ENCODE data around the gene LRRC15.
A peak's percentile ranks its signal among the peaks of the same experiment; 100 is the strongest.

The LRRC15 gene

DNA sequence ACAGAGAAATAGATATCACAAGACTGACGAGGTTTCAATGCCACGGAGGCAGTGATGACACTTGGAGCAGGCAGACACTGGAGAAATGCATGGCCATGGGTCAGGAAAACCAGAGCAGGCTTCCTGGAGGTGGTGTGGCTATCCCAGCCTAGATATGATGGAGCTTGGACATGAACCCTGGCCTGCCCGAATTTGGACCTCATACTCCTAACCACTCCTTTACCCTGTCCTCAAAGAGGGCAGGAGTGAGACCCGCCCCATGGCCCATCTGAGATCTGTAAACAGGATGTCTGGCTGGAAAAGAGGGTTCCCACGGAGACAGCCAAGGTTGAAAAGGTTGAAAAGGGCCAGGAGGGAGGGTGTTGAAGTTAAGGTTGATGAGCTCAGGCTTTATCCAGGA, 49.4 kb downstream of the LRRC15 start:
- DNase-seq: no peak
- TF ChIP-seq POLR2A (IDR thresholded peaks at IDR 0.05; ENCODE audit: low read length) (no peak), GATA1 (IDR thresholded peaks at IDR 0.05; ENCODE audit: low read depth, low read length) (no peak)

DNA sequence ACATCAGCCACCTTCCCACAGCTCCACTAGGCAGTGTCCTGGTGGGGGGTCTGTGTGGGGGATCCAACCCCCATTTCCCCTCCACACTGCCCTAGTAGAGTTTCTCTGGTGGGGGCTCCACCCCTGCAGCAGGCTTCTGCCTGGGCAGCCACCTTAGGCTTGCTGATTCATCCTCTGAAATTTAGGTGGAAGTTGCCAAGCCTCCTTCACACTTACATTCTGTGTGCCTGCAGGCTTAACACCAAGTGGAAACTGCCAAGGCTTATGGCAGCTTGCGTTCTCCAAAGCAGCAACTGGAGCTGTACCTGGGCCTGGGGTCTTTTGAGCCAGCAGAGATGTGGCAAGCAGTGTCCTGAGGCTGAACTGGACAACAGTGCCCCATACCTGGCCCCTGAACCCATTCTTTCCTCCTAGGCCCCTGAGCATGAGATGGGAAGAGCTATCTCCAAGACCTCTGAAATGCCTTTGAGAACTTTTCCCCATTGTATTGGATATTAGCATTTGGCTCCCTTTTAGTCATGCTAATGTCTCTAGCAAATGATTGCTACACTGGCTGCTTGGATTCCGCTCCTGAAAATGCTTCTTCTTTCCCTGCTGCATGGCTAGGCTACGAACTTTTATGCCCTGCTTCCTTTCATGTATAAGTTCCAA, 50.9 kb downstream of the LRRC15 start:
- no peak for TF ChIP-seq GATA1 (IDR thresholded peaks at IDR 0.05; ENCODE audit: low read depth, low read length)
- no peak for TF ChIP-seq POLR2A (IDR thresholded peaks at IDR 0.05; ENCODE audit: low read length)
- DNase-seq: no peak

DNA sequence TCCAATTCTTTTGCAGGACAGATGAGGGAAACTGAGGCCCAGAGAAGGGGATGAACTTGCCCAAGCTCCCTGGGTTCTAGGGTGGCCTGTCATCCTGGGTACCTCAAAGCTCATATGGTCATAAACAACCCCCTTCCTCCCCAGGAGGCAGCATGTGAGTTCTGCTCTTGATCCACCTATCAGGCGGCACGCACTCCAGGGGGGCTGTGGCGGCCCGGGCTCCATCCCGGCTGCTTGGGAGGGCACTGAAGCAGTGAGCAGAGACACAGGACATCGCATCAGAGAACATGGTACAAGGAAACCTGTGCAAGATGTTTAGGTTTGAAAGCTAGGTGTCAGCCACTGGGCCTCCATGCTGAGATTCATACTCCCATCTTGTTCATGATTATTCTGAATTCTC, 52.6 kb downstream of the LRRC15 start:
- DNase-seq: no peak
- TF ChIP-seq POLR2A (IDR thresholded peaks at IDR 0.05; ENCODE audit: low read length): no peak
- no peak for TF ChIP-seq GATA1 (IDR thresholded peaks at IDR 0.05; ENCODE audit: low read depth, low read length)

DNA sequence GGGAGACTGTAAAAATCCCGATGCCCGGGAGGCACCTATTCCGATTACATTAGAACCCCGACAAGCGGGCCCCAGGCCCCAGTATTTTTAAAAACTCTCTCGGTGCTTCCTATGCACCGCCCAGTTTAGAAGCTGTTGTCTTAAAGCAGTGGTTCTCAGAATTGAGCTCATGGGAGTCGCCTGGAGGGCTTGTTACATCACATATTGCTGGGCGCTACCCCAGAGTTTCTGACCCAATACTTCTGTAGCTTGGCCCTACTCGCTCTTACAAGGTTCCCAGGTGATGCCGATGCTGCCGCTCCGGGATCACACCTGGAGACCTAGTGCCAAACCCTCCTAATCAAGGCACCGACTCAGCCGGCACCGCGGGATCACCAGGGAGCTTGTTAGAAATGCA, 53.6 kb downstream of the LRRC15 start:
- DNase-seq: no peak
- TF ChIP-seq GATA1 (IDR thresholded peaks at IDR 0.05; ENCODE audit: low read depth, low read length) (no peak), POLR2A (IDR thresholded peaks at IDR 0.05; ENCODE audit: low read length) (no peak)

DNA sequence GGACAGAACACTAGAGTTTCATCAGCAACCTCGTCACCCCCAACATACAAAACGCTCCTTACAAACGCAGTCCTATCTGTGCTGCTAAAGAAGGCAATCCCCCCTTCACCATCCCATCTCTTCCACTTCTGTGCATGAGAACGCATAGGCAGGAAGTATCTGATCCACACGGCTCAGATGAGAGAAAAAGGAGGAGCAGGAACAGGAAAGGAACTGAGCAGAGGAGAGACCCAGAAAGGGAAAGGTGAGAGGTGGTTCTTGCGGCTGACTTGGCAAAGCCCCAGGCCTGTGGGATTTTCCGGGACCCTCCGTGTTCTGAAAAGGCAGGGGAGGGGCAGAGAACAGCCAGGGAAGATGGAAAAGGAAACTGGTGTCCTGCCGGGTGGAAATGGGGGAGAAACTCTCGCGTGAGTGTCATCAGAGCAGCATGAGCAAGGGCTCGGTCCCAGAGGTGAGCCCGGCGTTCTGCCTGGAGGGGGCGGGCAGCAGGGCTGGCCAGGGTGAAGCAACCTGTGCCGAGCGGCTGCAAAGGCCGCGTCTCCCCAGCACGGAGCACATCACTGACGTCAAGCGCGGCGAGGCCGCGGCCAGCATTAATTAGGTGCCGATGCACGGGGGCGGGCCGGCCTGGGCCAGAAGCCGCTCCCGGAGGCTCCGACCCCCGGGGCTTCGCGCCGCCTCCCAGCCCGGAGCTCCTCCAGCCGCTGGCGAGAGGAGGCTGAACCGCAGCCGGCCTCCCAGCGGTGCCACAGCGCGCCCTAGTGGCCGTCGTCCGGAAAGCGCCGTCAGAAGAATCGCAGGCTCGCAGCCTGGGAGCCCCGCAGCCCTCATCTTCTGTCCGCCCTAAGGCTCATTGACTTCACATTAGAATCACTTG, 54.2 kb downstream of the LRRC15 start:
- TF ChIP-seq POLR2A (IDR thresholded peaks at IDR 0.05; ENCODE audit: low read length) (no peak), GATA1 (IDR thresholded peaks at IDR 0.05; ENCODE audit: low read depth, low read length) (no peak)
- peak; percentile 79 to 89 for DNase-seq

DNA sequence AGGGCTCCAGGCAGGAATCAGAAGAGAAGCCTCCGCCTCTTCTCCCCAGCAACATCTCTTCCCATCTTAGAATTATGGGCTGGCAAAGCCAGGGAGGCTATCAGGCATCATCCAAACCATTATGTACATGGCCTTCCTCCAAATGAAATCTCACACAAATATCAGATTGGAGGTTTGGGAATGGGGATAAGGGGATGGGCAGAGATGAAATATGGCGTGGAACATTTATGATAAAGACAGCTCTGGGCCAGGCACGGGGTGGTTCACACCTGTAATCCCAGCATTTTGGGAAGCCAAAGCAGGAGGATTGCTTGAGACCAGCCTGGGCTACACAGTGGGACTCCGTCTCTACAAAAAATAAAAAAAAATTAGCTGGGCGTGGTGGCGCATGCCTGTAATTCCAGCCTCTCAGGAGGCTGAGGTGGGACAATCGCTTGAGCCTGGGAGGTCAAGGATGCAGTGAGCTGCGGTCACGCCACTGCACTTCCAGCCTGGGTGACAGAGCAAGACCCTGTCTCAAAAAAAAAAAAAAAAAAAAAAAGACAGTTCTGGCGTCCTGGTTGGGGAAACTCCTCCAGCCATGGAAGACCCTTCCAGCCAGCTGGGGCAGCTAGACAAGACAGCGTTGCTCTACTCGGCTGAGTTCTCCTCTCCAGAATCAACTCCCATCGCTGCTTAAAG, 55.0 kb downstream of the LRRC15 start:
- TF ChIP-seq GATA1 (IDR thresholded peaks at IDR 0.05; ENCODE audit: low read depth, low read length): no peak
- TF ChIP-seq POLR2A (IDR thresholded peaks at IDR 0.05; ENCODE audit: low read length): no peak
- no peak for DNase-seq

GRCh38 chr3:194313560-194314387, 55.8 kb downstream of the LRRC15 start:
- no peak for TF ChIP-seq GATA1 (IDR thresholded peaks at IDR 0.05; ENCODE audit: low read depth, low read length)
- no peak for TF ChIP-seq POLR2A (IDR thresholded peaks at IDR 0.05; ENCODE audit: low read length)
- no peak for DNase-seq

DNA sequence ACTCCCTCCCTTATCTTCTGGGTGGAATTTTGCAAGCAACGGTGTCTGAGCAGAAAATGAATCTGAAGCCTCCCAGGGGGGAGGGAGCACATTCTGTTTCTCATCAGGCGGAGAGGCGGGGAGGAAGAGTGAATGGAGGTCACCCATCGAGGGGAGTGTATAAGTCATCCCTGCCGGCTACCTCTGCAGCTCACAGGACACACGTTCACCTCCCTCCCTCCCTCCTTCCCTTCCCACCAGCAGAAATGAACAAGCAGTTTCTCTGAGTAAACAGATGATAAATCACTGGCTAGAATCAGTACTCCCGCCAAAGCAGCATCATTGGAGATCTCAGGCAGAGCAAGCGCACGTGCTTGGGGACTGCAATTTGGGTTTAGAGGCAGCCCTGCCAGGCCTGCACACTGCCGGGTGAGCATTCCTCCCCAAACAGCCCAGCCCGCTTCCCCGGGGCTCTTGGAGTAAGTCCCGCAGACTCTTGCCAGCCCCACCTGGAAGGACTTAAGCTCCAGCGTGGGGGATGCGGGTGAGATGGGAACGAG, 56.7 kb downstream of the LRRC15 start:
- TF ChIP-seq GATA1 (IDR thresholded peaks at IDR 0.05; ENCODE audit: low read depth, low read length) (no peak), POLR2A (IDR thresholded peaks at IDR 0.05; ENCODE audit: low read length) (no peak)
- no peak for DNase-seq

DNA sequence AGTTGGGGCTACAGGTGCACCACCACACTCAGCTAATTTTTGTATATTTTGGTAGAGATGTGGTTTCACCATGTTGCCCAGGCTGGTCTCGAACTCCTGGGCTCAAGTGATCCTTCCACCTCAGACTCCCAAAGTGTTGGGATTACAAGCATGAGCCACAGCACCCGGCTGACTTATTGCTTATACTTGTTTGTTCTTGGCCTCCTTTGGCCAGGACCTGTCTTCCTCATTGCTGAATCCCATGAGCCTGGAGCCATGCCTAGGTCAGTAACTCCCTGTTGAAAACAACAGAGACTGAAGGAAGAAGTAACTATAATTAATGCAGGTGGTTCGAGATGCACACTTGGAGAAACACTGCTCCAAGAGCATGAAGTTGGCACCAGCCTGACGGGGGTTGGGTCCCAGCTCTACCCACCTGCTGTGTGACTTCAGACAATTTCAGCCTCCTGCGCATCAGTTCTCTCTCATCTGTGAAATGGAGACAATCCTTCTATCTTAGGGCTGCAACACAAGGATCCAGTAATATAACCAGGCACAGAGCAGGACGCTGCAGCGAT, 57.3 kb downstream of the LRRC15 start:
- no peak for DNase-seq
- TF ChIP-seq POLR2A (IDR thresholded peaks at IDR 0.05; ENCODE audit: low read length): no peak
- TF ChIP-seq GATA1 (IDR thresholded peaks at IDR 0.05; ENCODE audit: low read depth, low read length): no peak

DNA sequence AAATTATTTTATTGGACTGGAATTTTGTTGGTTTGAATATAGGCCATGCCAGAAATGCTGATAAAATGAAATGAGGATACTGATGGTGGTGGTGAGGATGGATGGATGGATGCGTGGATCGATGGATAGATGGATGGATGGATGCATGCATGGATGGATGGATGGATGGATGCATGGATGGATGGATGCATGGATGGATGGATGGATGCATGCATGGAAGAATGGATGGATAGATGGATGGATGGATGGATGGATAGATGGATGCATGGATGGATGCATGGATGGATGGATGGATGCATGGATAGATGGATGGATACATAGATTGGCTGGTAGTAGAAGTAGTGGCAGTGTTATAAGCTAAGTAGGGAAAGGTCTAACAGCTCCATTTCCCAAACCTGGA, 58.5 kb downstream of the LRRC15 start:
- no peak for DNase-seq
- TF ChIP-seq POLR2A (IDR thresholded peaks at IDR 0.05; ENCODE audit: low read length): no peak
- no peak for TF ChIP-seq GATA1 (IDR thresholded peaks at IDR 0.05; ENCODE audit: low read depth, low read length)

GRCh38 chr3:194310060-194310835, 59.3 kb downstream of the LRRC15 start:
- TF ChIP-seq GATA1 (IDR thresholded peaks at IDR 0.05; ENCODE audit: low read depth, low read length): no peak
- TF ChIP-seq POLR2A (IDR thresholded peaks at IDR 0.05; ENCODE audit: low read length): no peak
- no peak for DNase-seq
